GM18511 (cell line): Measurements from ENCODE around the gene OR5K2.

Source experiments
- ATAC-seq: cut with Tn5 transposase; IDR thresholded peaks from one replicate; pipeline ENCODE4 v1.9.1; 2021; ENCODE audit warnings: mild to moderate bottlenecking, moderate library complexity; ENCODE audit not compliant: unreplicated experiment

OR5K2 gene

DNA sequence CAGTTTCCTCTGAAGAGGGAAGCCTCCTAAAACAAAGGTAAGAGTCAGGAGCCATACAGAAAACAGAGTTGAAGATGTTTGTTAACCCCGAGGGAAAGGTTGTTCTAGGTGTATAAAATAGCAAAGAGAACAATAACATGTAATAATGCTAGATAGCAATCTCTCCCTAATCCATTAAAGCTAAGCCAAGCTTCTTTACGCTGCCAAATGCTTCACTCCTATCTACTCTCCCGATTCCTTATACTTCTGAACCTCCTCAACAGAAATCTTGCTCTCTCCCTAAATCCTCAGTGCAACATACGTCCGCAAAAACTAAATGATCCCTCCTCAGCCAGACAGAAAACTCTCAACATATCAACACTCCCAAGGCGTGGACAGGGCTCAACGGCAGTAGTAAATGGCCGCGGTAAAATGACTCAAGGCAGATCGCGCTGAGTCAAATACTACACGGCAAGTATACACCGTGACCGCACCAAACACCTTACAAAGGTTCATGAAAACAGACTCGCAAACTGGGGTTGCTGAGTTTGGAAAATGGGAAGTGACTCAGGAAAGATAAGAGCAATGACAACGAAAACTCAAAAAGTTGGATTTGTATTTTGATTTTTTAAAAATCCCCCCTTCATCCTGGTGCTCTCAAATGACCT lies 24.5 kb downstream of the OR5K2 start:
- ATAC-seq: peak; percentile 56

DNA sequence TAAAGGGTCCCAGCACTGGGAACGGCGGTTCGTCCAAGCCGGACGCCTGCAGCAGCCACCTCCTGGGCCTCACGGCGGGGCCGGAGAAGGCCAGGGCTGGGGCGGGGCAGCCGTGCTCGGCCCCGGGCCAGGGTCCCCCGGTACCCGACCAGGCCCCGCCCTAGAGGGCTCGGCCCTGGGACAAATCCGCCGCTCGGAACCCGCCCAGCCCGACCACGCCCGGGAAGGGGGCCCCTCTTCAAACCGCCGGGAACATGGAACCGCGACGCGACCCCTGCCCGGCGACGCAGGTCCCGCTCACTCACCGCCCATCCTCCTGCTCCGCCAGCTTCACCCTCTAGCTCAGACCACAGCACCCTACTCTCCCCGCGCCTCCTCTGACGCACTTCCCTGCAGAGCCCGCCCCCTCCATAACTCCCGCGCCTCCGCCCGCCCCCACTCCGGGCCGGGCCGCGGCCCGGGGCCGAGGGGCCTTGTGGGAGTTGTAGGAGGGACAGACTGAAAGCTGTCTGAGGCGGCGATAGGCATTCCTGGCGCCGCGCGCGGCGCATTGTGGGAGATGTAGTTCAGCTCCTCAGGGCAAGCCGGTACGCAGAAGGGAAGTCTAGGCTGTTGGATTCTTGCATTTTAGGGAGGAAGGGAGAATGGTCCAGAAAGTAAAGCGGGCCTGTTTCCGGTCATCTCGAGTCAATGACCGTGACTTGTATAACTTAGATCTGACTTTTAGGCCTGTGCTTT lies 25.2 kb downstream of the OR5K2 start, which contains the start of gene CLDND1:
CLDND1 (minus strand) TSS at position 359 of the 738 bp plus-strand sequence. CDS start 1,478 bp downstream, outside the sequence.
- peak; percentile 85 for ATAC-seq

DNA sequence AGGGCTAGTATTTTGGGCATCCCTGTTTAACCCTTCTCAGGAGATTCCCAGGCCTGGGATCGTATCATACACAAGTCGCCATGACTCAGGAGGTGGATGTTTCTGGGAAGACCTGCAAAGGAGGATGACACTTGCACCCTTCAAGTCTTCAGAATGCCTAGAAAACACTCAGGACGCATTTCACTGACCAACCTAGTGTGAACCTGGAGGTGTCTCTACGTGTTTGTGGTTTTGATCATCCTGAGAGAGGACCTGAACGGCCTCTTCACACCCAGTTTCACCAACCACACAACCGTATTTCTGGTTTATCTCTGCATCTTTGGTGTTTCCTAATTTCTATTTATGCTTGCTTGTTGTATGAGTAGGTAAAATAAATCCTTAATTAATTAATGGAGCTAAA lies 28.0 kb downstream of the OR5K2 start:
- no peak for ATAC-seq

DNA sequence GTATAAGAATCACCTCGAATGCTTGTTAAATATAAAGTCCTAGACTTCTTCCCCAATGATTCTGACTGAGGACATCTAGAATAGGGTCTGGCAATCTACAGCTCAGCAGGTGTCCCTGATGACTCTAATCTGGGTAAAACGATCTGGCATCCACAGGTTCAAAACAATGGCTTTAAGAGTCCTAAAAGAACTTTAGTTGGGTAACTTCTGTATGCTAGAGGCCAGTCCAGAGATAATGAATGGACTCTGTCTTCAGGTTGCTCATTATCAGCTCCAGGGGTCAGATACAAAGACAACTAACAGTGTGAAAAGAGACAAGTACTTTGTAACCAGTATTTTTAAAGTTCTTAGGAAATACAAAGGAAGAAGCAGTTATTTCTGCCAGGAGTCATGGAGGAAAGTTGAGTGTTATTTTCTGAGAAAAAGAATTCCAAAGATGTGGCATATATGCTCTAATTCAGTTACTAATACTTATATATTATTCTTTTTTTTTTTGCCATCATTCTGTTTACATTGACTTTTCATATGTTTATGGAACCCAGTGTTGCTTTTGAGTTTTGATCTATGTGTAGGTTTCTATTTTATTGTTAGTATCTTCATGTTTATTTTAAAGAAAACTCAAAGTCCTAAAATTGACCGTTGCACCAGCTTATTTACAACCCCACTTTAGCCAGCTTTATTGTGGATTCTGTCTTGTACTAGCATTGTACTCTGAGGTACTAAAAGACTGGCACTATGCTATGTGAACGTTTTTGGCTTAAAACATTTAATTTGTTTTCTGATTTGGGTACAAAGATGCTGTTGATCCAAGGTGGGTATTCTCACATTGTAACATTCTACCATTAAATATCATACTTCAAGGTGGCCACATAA lies 31.2 kb downstream of the OR5K2 start:
- no peak for ATAC-seq

DNA sequence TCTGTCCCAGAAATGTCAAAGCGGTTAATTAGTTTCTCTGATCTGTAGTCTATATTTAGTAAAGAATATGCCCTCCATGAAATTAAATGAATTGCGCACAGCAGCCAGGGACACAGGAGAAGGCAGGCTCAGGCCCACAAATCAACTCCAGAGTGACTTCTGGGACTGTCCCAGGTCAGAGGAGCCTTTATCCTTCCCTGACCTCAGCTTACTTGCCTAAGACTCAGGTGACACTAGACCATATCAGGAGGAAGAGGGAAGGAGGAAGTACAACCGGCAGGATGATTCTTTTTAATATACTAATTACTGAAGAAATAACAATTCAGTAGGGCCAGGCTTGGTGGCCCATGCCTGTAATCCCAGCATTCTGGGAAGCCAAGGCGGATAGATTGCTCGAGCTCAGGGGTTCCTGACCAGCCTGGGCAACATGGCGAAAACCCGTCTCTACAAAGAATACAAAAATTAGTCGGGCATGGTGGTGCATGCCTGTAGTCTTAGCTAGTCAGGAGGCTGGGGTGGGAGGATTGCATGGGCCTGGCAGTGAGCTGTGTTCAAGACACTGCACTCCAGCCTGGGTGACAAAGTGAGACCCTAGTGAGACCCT lies 32.5 kb downstream of the OR5K2 start:
- ATAC-seq: no peak

DNA sequence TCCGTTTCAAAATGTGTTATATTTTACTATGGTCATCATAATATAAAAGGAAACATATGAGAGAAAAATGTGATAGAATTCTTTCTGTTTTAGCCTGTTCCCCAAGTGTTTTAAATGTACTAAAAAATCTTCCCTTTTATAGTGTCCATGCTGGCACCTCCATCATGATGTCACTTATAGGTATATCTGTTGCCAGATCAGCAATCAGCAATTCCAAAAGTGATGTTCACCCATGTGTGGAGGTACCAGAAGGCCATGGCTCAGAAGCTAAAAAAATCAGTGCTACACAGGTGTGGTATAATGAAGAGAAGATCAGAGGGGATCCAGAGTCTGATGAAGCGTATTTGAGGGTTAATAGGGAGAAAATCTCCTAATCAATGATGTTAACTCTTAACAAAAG lies 33.2 kb downstream of the OR5K2 start:
- no peak for ATAC-seq

DNA sequence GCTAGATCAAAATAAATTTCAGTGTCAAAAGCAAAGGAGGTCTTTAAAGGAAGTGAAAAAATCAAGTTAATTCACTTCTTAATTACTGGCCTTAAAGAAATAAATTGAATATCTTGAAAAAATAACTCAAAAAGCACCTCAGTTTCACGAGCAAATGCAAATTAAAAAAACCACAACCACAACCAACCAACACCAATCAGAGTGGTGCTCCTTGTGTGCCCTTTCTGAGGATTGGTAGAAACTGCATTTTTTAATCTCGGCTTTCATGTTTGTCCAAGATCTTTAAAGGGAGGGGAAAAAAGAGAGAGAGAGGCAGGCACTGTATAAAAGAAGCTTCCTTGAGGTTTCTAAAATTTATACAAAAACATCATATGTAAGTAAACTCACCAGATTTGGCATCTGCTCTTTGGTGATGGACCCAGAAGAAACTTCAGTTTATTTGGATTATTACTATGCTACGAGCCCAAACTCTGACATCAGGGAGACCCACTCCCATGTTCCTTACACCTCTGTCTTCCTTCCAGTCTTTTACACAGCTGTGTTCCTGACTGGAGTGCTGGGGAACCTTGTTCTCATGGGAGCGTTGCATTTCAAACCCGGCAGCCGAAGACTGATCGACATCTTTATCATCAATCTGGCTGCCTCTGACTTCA lies 34.3 kb downstream of the OR5K2 start, which contains the start of gene GPR15:
GPR15 (plus strand) TSS at position 357 of the 653 bp plus-strand sequence; CDS start at position 413, 56 bp downstream.
- ATAC-seq: peak; percentile 26

DNA sequence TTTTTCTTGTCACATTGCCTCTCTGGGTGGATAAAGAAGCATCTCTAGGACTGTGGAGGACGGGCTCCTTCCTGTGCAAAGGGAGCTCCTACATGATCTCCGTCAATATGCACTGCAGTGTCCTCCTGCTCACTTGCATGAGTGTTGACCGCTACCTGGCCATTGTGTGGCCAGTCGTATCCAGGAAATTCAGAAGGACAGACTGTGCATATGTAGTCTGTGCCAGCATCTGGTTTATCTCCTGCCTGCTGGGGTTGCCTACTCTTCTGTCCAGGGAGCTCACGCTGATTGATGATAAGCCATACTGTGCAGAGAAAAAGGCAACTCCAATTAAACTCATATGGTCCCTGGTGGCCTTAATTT lies 34.8 kb downstream of the OR5K2 start:
- no peak for ATAC-seq

DNA sequence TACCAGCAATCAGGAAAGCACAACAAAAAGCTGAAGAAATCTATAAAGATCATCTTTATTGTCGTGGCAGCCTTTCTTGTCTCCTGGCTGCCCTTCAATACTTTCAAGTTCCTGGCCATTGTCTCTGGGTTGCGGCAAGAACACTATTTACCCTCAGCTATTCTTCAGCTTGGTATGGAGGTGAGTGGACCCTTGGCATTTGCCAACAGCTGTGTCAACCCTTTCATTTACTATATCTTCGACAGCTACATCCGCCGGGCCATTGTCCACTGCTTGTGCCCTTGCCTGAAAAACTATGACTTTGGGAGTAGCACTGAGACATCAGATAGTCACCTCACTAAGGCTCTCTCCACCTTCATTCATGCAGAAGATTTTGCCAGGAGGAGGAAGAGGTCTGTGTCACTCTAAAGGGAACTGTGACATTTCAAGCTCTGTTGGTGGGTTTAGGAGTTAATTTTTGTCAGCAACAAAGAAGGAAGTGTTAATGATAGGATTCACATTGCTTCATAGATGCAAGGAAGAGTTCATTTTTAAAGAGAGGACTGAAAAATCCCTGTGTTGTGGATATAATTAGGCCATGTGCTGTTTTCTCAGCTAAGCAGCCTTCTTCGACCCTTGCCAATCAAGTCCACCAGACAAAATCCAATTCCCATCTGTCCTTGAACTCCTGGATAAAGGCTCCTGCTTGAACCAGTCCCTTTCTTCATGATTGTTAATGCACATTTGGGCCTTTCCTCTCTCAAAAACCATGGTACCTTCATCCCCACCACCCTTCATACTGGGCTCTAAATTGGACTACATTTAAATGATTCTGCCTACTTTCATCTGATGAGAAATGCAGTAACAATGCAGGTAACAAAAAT lies 35.5 kb downstream of the OR5K2 start:
- ATAC-seq: no peak

DNA sequence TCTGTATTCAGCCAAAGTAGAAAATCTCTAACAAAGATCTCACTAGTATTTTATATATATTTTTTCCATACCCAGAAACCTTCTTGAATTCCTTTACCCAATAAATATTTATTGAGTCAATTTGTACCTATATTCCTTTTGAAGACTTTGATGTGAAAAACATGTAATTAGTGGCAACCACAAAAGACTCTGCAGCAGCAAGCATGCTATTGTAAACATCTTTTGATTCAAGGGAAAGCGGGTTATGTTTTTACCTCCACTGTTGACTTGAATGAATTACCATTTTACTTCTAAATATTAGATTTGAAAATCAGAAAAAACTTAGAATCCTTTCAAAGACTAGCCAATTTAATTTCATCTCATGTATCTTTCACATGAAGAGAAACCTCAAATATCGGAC lies 36.7 kb downstream of the OR5K2 start:
- ATAC-seq: no peak

DNA sequence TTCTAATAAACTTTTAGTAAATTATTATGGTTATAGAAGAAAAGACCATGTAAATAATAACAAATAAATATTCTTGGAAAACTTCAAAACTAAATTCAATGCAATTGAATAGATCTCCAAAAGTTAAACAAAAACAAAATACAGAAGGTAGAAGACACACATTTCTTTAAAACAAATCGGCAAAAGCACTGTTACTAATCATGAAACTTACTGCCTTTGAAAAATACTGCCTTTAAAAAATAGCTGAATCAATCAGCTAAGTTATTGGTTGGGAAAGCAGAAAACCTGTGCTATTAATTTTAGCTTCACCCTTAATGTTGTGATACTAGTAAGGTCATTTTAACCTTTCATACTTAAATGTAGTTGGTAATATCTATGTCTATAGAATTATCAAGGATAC lies 37.3 kb downstream of the OR5K2 start:
- ATAC-seq: no peak

DNA sequence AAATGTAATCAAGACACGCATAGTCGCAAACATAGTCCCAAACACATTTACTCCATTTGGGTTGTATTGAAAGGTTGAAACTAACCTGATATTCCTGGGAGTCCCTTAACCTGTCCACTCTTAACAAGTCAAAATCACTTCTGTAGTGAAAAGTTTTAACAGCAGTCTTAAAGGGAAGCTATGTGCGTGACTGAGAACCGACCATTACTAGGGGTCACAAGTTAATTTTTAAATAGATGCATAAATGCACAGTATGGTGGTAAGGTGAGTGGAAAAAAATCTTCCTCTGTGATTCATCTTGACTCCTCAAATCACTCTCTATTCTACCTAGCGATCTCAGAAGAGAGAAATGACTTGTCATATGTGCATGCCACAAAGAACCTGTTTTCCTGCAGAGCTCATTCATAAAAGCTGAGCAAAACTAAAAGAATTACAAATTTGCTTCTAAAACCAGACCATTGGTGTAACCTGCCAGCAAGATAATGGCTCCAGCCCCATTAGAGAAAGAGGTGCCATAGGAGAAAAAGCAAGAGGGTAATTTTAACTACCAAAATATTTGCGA lies 39.1 kb downstream of the OR5K2 start:
- peak; percentile 77 for ATAC-seq

DNA sequence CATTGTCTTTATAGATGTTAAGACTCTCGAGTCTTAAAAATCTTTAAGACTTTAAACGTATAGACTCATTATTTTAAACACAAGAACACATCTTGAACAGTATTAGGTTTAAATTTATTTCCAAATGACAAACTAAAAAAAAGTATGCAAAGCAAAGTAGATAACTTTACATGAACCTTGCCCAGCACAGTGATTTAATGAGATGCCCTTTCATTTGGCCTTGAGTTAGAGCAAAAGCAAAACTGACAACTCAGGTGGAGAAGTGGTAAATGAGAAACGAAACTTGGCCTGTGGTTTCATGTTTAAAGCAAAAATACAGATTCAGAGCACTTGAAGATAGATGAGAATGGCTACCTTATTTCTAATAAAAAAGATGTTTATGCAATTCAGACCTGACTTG lies 42.9 kb downstream of the OR5K2 start:
- peak; percentile 43 for ATAC-seq

DNA sequence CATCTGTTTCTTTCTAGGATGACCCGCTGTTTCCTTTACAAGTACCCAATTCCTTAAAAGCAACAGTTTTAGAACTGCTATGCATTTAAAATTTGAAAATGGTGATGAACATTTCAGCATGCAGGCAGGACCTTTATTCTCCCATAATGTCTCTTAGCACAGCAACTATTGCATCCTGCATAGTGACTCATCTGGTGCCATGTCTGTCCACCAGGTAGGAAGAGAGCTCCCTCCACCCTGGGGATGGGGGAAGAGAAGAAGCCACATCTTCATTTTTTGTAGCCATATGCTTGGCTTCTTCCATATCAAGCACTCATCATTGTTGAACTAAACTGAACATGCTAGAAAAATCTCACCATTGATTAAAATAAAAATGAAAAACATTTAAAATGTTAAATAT lies 44.2 kb downstream of the OR5K2 start:
- no peak for ATAC-seq

DNA sequence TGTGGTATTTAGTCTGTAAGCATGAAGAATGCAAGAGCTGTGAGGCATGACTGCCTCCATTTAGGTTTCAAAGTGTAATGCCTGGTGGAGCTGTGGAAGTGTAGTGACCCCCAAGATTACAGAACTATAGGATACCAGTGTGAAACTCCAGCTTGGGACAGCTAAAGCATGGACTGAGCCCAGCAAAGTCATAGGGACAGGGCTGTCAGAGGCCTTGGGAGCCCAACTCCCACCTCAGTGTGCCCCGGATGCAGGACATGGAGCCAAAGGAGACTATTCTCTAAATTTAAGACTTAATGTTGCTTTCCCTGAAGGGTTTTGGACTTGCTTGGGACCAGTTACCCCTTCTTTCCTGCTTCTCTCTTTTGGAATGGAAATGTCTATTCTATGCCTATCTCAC lies 45.1 kb downstream of the OR5K2 start:
- no peak for ATAC-seq

DNA sequence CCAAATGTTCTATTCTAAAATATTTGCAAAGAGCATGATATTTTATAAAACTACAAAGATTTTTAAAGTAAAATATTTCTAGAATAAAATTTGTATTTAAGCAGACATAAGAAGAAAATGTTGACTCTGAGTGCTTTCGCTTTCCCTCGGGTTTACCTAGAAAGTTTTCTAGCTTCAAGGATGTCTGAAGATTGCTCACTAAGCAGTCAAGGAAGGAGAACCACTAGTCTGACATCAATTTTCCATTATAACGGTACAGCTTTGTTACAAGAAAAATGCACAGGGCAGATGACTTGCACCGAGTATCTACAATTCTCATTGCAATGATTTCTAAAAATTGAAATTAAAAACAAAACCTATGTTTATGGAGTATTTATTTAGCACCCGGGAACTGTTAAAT lies 48.5 kb downstream of the OR5K2 start:
- peak; percentile 43 for ATAC-seq
